ENCODE results near the gene CHKB. TPM values are rescaled to one million over a fixed set of nuclear protein-coding genes. Genes with fewer than 3 reads are reported as not detected.
"Not testable (repeated sequence)": the region's sequence is repeated elsewhere in the genome, so short reads cannot be mapped to it uniquely, and the experiment has no call there.

The CHKB gene
- total RNA-seq, 4 donors from 2014 or later: 47.0 to 71.3 (median 66.4) TPM

- intact Hi-C loops (cut with DNase I; ENCODE audit: low total_unique reads): no loop called here
- DNase-seq (ENCODE audit: low spot score in 2 of 2): no peak
These were observed 39.5 kb upstream of the CHKB start for GRCh38 chr22:50621948-50622722.

DNA sequence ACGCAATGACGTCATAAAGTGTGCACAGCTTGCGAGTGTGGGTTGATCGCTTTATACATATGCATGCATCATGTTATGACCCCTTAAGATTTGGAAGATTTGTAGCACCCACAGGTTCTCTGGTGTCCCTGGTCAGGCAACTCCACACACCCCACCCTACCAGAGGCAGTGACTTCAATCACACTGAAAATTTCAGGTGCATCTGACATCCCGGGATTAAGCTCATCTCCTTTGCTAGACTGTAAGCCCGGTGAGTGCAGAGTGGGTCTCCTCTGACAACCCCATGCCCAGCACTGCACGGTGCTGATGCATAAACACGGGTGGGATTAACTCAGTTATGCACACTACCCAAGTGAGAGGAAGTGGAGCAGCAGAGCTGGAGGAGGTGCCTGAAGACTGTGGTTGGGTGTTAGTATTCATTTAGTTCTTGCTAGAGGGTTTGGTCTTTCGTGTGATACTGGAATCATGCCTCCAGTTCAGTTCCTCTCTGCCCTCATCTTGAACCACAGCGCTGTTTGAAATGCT, 38.8 kb upstream of the CHKB start:
- TF ChIP-seq POLR2A (IDR thresholded peaks at IDR 0.05): no peak
- TF ChIP-seq, protein P1, sequence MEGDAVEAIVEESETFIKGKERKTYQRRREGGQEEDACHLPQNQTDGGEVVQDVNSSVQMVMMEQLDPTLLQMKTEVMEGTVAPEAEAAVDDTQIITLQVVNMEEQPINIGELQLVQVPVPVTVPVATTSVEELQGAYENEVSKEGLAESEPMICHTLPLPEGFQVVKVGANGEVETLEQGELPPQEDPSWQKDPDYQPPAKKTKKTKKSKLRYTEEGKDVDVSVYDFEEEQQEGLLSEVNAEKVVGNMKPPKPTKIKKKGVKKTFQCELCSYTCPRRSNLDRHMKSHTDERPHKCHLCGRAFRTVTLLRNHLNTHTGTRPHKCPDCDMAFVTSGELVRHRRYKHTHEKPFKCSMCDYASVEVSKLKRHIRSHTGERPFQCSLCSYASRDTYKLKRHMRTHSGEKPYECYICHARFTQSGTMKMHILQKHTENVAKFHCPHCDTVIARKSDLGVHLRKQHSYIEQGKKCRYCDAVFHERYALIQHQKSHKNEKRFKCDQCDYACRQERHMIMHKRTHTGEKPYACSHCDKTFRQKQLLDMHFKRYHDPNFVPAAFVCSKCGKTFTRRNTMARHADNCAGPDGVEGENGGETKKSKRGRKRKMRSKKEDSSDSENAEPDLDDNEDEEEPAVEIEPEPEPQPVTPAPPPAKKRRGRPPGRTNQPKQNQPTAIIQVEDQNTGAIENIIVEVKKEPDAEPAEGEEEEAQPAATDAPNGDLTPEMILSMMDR (IDR thresholded peaks at IDR 0.05): no peak
- no peak for DNase-seq (ENCODE audit: low spot score in 2 of 2)
- no peak overlapping the region for H3K4me3 ChIP-seq (ENCODE audit: low read depth, poor library complexity, severe bottlenecking)
- WGBS, 2 donors: 18 to 27% methylated on average over 10 of the region's 10 CpGs
- intact Hi-C loops (cut with DNase I; ENCODE audit: low total_unique reads): no loop called here

More at GRCh38 chr22:50621948-50622722, 39.5 kb upstream of the CHKB start:
- TF ChIP-seq POLR2A (IDR thresholded peaks at IDR 0.05): no peak
- TF ChIP-seq, protein P1 (IDR thresholded peaks at IDR 0.05): no peak
- no peak overlapping the region for H3K4me3 ChIP-seq (ENCODE audit: low read depth, poor library complexity, severe bottlenecking)
- 12 to 16% methylated on average over 18 of the region's 18 CpGs for WGBS, 2 donors

GRCh38 chr22:50620593-50621355, 38.1 kb upstream of the CHKB start:
- DNase-seq (ENCODE audit: low spot score in 2 of 2): peak in 1 of 2 donors; percentile 69
- WGBS, 2 donors: 7 to 8% methylated on average over 24 to 25 of the region's 25 CpGs
- H3K4me3 ChIP-seq (ENCODE audit: low read depth, poor library complexity, severe bottlenecking): no peak overlapping the region
- intact Hi-C loops (cut with DNase I; ENCODE audit: low total_unique reads): no loop called here
- TF ChIP-seq, protein P1 (IDR thresholded peaks at IDR 0.05): no peak

DNA sequence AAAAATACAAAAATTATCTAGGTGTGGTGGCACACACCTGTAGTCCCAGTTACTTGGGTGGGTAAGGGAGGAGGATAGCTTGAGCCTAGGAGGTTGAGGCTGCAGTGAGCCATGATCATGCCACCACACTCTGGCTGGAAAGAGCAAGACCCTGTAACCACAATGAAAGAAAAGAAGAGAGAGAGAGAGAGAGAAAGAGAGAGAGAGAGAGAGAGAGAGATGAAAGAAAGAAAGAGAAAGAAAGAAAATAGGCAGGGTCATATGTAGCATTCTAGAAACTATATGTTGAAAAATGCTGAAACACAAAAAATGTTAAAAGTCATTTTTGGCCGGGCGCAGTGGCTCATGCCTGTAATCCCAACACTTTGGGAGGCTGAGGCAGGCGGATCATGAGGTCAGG, 31.6 kb upstream of the CHKB start:
- intact Hi-C loops (cut with DNase I; ENCODE audit: low total_unique reads); H3K4me3 ChIP-seq (ENCODE audit: low read depth, poor library complexity, severe bottlenecking): not testable (repeated sequence)
- 64 to 89% methylated on average over 3 of the region's 3 CpGs for WGBS, 2 donors
- DNase-seq (ENCODE audit: low spot score in 2 of 2): peak in 1 of 2 donors; percentile 40

DNA sequence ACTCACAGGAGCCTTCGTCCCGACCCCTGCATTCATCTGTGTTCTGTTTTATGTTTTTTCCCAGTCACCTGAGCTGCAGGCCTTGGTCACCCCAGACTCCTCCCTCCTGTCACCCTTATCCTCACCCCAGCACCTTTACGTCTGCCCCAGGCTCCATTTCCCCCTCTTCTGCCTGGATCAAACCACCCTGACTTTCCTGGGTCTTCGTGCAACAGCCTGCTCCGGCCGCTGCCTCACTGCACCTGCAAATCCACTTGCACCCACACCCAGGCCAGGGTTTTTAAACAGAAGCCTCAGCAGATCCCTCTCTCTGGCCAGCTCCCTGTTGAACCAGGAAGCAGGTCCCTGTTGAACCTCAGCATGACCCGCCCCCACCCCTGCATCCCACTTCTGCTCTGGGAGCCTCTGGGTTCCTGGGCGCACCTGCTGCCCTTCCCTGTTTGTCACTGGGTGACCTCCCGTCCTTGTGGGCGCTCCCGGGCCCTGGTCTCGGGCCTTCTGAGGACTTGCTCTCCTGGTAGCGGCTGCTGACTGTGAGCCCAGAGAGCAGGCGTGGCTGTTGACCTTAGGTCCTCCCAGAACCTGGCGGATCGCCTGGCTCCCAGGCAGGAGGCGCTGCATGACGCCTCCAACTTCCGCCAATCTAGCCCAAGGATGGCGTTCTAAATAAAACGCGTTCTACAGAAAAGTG, 30.8 kb upstream of the CHKB start:
- TF ChIP-seq POLR2A (IDR thresholded peaks at IDR 0.05): no peak
- TF ChIP-seq, protein P1 (IDR thresholded peaks at IDR 0.05): no peak
- intact Hi-C loops (cut with DNase I; ENCODE audit: low total_unique reads): no loop called here
- WGBS, 2 donors: 55 to 60% methylated on average over 22 of the region's 22 CpGs
- H3K4me3 ChIP-seq (ENCODE audit: low read depth, poor library complexity, severe bottlenecking): no peak overlapping the region
- DNase-seq (ENCODE audit: low spot score in 2 of 2): peak in 1 of 2 donors; percentile 85
